HFF-Myc (cell line): ENCODE measurements around the gene DNAJC6.

Experiments
- DNase-seq: peaks from one replicate; pipeline ENCODE4 v3.0.0-alpha.2; 2011; ENCODE audit warnings: low read depth; ENCODE audit errors: extremely low read depth
- H3K4me3 ChIP-seq: replicated peaks from 2 replicates; pipeline ENCODE4 v1.5.1; 2011; ENCODE audit warnings: low read depth, mild to moderate bottlenecking, control low read depth, low read length
- TF ChIP-seq, protein P1 (sequence below): IDR thresholded peaks from 2 replicates; pipeline ENCODE4 v1.5.1; 2012; ENCODE audit warnings: mild to moderate bottlenecking, low read depth, low read length, control low read depth; ENCODE audit errors: missing control alignments

DNAJC6 gene

DNA sequence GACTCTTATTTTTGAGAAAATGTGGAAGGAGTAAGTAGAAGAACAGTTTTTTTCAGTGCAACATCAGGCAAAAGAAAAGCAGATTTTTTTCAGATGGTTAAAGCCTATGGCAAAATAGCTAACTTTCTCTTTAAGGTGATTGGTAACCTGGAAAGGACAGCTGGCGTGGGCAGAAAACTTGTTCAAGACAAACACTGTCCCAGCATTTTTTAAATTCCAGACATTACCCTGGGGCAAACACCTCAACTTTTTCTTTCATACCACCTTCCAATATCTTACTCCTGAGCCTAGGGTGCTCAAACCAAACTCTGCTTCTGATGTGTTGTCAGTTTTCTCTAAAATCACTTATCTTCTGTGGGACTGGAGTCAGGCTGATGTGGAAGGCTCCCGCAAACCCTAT, 108.4 kb downstream of the DNAJC6 start:
- H3K4me3 ChIP-seq: no peak overlapping the region
- no peak for DNase-seq
- TF ChIP-seq, protein P1, sequence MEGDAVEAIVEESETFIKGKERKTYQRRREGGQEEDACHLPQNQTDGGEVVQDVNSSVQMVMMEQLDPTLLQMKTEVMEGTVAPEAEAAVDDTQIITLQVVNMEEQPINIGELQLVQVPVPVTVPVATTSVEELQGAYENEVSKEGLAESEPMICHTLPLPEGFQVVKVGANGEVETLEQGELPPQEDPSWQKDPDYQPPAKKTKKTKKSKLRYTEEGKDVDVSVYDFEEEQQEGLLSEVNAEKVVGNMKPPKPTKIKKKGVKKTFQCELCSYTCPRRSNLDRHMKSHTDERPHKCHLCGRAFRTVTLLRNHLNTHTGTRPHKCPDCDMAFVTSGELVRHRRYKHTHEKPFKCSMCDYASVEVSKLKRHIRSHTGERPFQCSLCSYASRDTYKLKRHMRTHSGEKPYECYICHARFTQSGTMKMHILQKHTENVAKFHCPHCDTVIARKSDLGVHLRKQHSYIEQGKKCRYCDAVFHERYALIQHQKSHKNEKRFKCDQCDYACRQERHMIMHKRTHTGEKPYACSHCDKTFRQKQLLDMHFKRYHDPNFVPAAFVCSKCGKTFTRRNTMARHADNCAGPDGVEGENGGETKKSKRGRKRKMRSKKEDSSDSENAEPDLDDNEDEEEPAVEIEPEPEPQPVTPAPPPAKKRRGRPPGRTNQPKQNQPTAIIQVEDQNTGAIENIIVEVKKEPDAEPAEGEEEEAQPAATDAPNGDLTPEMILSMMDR: no peak

DNA sequence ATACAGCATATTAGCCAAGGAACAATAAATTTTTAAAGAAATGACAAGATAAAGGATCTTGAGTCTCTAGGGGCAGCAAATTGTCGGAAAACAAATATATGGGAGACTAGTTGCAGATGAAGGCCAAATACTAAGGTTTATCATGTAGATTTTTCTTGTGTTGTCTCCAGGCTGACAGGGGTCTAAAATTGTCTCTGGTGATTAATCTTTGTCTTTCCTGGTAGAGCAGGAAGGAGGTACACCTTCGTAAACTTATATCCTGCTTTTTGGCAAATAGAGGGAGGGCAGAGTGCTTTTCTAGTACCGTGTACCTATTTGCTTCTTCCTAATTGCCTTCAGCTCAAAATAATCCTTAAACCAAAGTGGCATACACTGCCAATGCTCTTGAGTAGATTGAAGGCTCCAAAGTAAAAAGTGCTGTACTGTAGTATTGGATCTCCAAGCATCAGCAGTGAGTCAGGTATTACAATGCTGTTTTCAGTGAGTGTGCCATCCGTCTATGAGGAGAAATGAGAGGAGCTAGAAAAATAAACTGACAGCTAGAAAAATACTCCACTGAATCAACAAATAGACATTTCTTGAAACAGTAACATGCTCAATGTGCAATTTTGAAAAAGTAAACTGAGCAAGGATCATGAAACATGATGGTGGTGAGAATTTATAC, 109.3 kb downstream of the DNAJC6 start:
- no peak overlapping the region for H3K4me3 ChIP-seq
- DNase-seq: no peak
- TF ChIP-seq, protein P1: no peak

DNA sequence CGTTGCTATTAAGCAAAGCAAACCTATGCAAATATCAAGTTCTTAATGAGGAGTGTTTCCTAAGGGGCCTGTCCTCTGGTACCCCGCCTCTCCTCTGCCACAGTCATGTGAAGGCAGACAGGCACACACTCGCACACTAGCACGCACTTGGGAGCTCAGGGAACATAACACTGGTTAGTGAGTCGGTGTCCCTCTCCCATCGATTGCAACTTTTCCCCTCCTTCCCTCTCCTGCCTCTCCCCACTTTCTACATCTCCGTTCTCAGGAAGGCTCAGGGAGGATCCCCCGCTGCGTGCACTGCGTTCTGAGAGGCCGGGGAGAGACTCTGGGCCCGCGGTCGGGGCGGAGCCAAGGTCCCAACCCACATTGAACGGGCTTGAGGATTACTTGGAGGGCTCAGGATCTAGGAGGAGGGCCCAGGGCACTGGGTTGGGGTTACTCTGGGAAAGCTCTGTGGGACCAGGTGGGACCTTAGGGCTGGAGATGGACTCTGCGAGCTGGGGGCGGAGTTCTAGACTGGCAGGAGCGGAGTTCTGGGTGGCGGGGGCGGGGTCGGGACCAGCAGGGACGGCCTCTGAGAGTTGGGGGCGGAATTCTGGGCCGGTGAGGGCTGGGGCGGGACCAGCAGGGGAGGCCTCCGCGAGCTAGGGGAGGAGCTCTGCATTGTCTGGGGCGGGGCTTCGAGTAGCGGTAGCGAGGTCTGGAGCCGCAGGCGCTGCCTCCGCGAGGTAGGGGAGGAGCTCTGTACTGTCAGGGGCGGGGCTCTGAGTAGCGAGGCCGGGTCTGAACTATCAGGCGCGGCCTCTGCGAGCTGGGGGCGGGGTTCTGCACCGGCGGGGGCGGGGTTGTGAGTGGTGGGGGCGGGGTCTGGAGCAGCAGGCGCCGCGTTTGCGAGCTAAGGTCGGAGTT, 110.6 kb downstream of the DNAJC6 start:
- TF ChIP-seq, protein P1: no peak
- peak; percentile 90 for DNase-seq
- peak overlapping the region; percentile 76 for H3K4me3 ChIP-seq

DNA sequence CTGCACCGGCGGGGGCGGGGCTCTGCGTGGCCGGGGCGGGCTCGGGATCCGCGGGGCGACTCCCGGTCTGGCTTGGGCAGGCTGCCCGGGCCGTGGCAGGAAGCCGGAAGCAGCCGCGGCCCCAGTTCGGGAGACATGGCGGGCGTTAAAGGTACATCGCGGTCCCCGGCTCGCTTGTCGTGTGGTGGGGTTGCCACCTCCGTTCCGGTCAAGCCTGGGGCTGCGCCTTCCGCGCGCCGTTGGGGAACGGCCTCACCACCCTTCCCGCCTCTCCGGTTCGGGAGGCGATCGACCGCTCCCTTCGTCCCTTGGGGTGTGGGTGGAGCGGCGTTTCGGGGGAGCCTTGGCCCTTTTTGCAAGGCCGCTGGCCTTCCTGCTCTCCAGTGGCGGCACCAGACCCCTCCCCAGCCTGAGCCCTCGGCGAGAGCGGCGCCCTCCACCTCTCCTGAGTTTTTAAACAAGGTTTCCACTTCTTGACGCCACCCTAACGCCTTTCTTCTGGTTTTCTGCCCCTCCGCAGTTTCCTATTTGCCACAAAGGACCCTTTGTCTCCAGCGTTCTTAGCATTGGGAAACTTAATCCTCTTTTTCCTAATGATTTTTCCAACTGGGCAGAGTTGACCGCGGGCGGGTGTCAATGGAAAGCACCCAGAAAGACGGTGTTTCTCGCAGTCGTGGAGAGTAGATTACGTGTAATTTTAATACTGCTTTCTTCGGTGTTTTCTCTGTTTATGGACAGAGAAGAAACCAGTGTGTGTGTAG, 111.4 kb downstream of the DNAJC6 start, which contains the start of the genes LEPR and LEPROT:
TSS of gene LEPR (plus strand) at position 79 of the 761 bp plus-strand sequence. CDS start 144,898 bp downstream, outside the sequence.
TSS of gene LEPROT (plus strand) at position 79 of the 761 bp plus-strand sequence. CDS start at position 136, 57 bp downstream.
- DNase-seq: peak; percentile 48
- TF ChIP-seq, protein P1: no peak
- peak within 1 kb of the TSS; percentile 76 for H3K4me3 ChIP-seq

DNA sequence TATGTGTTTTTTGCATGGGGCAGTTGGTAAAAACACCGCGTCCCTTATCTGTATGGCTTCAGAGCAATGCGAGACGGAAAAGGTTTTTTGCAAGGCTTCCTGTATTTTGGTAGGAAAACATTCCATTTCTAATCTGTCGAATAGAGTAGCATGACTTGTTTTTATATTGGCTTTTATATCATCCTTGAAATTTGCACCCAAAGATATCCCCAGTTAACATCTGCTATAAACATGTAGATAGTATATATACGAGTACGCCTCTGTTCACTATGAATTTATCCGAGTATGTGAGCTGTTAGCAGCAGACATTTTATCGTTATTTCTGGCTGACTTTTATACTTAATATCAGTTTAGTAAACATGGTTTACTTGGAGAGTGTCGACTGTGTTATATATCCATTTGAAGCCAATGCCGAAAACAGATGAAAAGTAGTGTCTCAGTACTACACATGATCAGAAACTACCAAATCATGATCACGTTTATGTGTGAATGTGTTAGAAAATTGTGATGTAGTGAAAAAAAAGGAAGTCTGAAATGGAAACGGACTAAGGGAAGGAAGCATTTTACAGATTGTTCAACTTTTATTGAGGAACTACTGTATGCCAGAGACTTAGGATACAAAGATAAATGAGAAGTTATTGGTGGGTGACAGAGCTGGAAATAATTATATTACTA, 112.1 kb downstream of the DNAJC6 start:
- TF ChIP-seq, protein P1: no peak
- peak overlapping the region; percentile 76 for H3K4me3 ChIP-seq
- DNase-seq: no peak
